ENCODE data around the gene FAM171A1.
"Not testable (repeated sequence)": the region's sequence is repeated elsewhere in the genome, so short reads cannot be mapped to it uniquely, and the experiment has no call there.

The FAM171A1 gene

DNA sequence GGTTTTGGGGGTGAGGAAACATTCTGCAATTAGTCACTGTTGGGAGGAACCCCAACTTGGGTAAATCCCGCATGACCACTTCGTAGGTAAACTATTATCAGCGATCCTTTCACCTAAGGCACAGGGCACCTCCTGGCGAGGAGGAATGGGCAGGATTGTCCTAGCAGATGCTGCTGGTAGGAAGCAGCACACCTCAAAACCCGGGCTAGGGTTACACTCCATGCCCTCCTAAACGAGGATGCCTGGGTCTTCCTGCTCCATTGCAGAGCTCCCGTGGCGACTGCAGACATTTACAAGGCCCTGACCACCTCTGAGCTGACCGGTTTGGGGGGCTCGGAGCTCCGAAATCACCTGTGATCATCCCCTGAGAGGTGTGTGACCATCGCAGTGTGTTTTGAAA lies 92.3 kb downstream of the FAM171A1 start:
- no peaks in the 10 kb centered on the region for H3K36me3 Mint-ChIP-seq
- no peak overlapping the region for H3K27ac Mint-ChIP-seq
- H3K9me3 Mint-ChIP-seq (ENCODE audit: low read depth), result no peaks in the 10 kb centered on the region
- H3K4me1 Mint-ChIP-seq (ENCODE audit: low read depth), result no peaks in the 10 kb centered on the region
- H3K27me3 Mint-ChIP-seq, result no peaks in the 10 kb centered on the region
- no peak overlapping the region for H3K4me3 Mint-ChIP-seq

DNA sequence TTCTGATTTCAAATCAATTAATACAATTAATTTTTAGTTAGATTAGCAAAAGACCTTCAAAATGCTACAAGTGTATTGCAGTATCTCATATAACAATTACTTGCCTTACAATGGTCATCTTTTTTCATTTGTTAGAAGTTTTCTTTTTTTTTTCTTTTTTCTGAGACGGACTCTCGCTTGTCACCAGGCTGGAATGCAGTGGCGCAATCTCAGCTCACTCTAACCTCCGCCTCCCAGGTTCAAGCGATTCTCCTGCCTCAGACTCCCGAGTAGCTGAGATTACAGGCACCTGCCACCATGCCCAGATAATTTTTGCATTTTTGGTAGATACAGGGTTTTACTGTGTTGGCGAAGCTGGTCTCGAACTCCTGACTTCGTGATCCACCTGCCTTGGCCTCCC lies 95.0 kb downstream of the FAM171A1 start:
- not testable (repeated sequence) for H3K27me3 Mint-ChIP-seq

DNA sequence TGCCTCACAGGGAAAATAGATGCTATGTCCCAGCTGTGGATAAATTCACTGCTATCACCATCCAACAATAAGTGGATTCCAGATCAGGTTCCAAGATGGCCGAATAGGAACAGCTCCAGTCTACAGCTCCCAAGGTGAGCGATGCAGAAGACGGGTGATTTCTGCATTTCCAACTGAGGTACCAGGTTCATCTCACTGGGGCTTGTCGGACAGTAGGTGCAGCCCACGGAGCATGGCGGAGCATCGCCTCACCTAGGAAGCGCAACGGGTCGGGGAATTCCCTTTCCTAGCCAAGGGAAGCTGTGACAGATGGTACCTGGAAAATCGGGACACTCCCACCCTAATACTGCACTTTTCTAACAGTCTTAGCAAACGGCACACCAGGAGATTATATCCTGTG lies 101.3 kb downstream of the FAM171A1 start:
- H3K4me3 Mint-ChIP-seq; H3K27ac Mint-ChIP-seq; H3K4me1 Mint-ChIP-seq (ENCODE audit: low read depth); H3K9me3 Mint-ChIP-seq (ENCODE audit: low read depth); H3K27me3 Mint-ChIP-seq; H3K36me3 Mint-ChIP-seq: not testable (repeated sequence)

More for the DNA sequence above, 95.0 kb downstream of the FAM171A1 start:
- H3K9me3 Mint-ChIP-seq (ENCODE audit: low read depth); H3K27ac Mint-ChIP-seq; H3K4me3 Mint-ChIP-seq; H3K36me3 Mint-ChIP-seq; H3K4me1 Mint-ChIP-seq (ENCODE audit: low read depth): not testable (repeated sequence)

DNA sequence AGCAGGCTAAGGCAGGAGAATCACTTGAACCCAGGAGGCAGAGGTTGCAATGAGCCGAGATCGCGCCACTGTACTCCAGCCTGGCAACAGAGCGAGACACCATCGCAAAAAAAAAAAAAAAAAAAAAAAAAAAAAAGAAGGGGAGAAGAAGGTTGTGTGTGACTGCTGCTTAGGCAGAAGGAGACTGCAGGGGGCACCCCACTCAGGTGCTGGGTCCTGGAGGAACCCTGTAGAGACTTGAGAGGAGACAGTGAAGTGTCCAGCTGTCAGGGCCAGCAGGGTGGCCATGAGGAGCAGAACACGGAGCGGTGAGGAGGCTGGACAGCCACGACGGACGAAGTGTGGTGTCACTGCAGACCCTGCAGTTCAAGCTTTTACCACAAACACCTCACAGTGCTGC lies 103.6 kb downstream of the FAM171A1 start:
- Mint-ChIP-seq H3K36me3 (peaks cover 6% of the 10 kb centered on the region), H3K27ac (no peak overlapping the region), H3K4me3 (no peak overlapping the region), H3K9me3 (ENCODE audit: low read depth) (no peaks in the 10 kb centered on the region), H3K4me1 (ENCODE audit: low read depth) (no peaks in the 10 kb centered on the region), H3K27me3 (peaks cover 1% of the 10 kb centered on the region)

DNA sequence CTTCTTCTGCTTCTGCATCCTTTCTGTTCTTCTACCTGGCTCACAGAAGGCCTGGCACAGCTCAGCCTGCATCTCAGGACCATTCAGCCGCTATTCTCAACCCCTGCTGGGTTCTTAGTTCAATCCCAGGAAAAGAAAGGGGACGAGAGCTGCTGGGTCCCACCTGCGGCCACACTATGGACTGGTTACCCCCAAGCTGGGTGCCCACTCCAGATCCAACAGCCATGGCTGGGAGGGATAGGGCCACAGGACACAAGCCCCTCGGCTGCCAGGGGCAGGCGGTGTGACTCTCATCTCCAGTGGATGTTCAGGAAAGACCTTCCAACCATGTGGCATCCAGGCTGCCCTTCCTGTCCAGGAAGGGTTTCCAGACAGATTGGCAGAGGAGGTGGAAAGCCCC lies 105.0 kb downstream of the FAM171A1 start:
- no peaks in the 10 kb centered on the region for H3K4me1 Mint-ChIP-seq (ENCODE audit: low read depth)
- H3K27me3 Mint-ChIP-seq, result peaks cover 1% of the 10 kb centered on the region
- no peak overlapping the region for H3K4me3 Mint-ChIP-seq
- H3K9me3 Mint-ChIP-seq (ENCODE audit: low read depth), result no peaks in the 10 kb centered on the region
- H3K36me3 Mint-ChIP-seq, result peaks cover 6% of the 10 kb centered on the region
- H3K27ac Mint-ChIP-seq, result no peak overlapping the region

DNA sequence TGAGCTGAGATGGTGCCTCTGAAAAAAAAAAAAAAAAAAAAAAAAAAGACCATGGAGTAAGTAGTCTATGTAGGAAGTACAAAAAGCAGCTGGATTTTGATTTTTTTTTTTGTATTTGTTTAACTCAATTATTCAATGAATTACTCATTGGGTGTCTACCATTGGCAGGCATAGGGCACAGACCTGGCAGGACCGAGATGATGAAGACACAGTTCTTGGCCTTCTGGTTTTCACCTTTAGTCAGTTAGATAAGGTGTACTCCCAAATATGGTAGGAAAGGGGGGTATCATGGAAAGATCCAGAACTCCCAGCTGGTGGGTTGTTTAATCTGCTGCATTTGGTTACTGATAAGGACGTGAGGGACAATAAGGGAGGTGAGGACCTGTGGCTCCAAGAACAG lies 105.5 kb downstream of the FAM171A1 start:
- Mint-ChIP-seq H3K4me3 (no peak overlapping the region), H3K27me3 (peaks cover 1% of the 10 kb centered on the region)

DNA sequence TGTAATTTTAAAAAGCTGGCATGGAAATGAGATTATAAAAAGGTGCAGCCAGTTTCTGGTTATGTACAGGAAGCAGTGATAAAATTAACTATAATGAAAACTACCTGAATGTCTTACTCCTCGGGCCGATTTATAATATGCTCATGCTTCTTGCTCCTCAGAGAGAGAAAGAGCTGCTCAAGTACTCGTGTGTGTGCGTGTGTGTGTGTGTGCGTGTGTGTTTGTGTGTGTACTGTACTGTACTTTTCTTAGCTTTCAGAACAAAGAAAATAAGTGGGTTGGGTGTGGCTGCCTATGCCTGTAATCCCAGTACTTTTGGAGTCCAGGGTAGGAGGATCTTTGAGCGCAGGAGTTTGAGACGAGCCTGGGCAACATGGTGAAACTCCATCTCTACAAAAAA lies 106.0 kb downstream of the FAM171A1 start:
- H3K27ac Mint-ChIP-seq, result no peak overlapping the region
- no peak overlapping the region for H3K4me3 Mint-ChIP-seq
- H3K27me3 Mint-ChIP-seq, result peaks cover 1% of the 10 kb centered on the region
- no peaks in the 10 kb centered on the region for H3K9me3 Mint-ChIP-seq (ENCODE audit: low read depth)
- no peaks in the 10 kb centered on the region for H3K4me1 Mint-ChIP-seq (ENCODE audit: low read depth)
- H3K36me3 Mint-ChIP-seq, result peaks cover 6% of the 10 kb centered on the region

More for the DNA sequence above, 105.5 kb downstream of the FAM171A1 start:
- H3K36me3 Mint-ChIP-seq, result peaks cover 6% of the 10 kb centered on the region
- H3K9me3 Mint-ChIP-seq (ENCODE audit: low read depth), result no peaks in the 10 kb centered on the region
- no peaks in the 10 kb centered on the region for H3K4me1 Mint-ChIP-seq (ENCODE audit: low read depth)
- H3K27ac Mint-ChIP-seq, result no peak overlapping the region

DNA sequence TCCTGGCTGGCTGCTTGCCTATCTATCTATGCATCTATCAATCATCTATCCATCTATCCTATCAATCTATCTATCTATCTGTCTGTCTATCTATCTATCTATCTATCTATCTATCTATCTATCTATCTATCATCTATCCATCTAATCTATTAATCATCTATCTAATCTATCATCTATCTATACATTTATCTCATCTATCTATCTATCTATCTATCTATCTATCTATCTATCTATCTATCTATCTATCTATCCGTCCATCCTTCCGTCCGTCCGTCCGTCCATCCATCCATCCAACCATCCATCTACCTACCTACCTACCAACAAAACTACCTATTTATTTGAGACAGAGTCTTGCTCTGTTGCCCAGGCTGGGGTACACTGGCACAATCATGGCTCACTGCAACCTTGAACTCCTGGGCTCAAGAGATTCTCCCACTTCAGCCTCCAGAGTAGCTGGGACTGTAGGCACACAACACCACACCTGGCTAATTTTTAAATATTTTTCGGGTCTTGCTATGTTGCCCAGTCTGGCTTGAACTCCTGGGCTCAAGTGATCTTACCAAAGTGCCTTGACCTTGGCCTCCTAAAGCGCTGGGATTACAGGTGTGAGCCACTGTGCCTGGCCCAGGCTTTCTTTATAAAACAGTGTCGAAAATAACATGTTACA lies 107.3 kb downstream of the FAM171A1 start:
- H3K27me3 Mint-ChIP-seq, result peaks cover 1% of the 10 kb centered on the region
- H3K36me3 Mint-ChIP-seq, result peaks cover 3% of the 10 kb centered on the region
- H3K4me3 Mint-ChIP-seq, result no peak overlapping the region
- no peaks in the 10 kb centered on the region for H3K9me3 Mint-ChIP-seq (ENCODE audit: low read depth)
- H3K27ac Mint-ChIP-seq, result no peak overlapping the region
- no peaks in the 10 kb centered on the region for H3K4me1 Mint-ChIP-seq (ENCODE audit: low read depth)

DNA sequence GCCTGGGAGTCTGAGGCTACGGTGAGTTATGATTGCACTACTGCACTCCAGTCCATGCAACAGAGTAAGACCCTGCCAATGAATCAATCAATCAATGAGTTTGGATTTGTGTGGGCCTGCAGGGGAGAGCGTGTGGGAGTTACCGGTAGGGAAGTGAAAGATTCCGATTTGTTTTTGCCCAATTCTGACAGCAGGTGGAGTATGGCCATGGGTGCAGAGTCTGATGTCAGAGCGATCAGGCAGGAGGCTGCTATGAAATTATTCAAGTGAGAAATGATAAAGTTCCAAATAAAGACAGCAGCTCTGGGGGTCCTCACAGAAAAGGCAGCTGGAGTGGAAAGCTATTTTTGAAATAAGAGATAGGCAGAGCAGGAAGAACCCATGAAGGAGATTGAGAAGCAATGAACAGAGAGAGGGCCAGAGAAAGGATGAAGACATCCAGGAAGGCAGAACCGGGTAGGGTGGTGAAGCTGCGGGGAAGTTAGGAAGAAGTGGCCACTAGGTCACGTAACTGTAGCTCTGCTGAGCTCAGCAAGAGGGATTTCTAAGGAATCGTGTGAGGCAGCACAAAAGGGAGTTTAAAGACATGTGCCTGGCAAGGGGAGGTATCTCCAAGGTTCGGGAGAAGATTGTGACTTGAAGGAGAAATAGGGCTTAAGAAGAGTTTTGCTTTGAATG lies 108.9 kb downstream of the FAM171A1 start:
- Mint-ChIP-seq H3K27me3 (no peaks in the 10 kb centered on the region), H3K36me3 (no peaks in the 10 kb centered on the region), H3K27ac (no peak overlapping the region), H3K4me1 (ENCODE audit: low read depth) (no peaks in the 10 kb centered on the region), H3K4me3 (no peak overlapping the region), H3K9me3 (ENCODE audit: low read depth) (no peaks in the 10 kb centered on the region)

DNA sequence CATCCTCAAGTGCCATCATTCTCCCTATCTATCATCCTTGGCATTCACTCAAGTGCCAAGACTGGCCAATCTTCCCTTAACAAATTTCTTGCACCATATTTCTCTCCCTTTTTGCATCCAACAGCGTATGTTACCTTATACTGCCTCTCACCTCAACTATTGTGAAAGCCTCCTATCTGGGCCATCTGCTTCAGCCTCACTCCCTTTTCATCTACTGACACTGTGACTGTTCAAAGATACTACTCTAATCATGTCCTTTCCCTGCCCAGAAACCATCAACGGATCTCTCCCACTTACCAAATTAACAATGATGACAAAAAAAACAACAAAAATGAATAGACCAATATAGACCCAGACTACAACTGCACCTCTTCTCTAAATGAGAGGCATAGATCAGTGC lies 112.0 kb downstream of the FAM171A1 start:
- no peak overlapping the region for H3K4me3 Mint-ChIP-seq
- no peaks in the 10 kb centered on the region for H3K36me3 Mint-ChIP-seq
- H3K27me3 Mint-ChIP-seq, result no peaks in the 10 kb centered on the region
- no peak overlapping the region for H3K27ac Mint-ChIP-seq
- no peaks in the 10 kb centered on the region for H3K9me3 Mint-ChIP-seq (ENCODE audit: low read depth)
- peaks cover 11% of the 10 kb centered on the region for H3K4me1 Mint-ChIP-seq (ENCODE audit: low read depth)

DNA sequence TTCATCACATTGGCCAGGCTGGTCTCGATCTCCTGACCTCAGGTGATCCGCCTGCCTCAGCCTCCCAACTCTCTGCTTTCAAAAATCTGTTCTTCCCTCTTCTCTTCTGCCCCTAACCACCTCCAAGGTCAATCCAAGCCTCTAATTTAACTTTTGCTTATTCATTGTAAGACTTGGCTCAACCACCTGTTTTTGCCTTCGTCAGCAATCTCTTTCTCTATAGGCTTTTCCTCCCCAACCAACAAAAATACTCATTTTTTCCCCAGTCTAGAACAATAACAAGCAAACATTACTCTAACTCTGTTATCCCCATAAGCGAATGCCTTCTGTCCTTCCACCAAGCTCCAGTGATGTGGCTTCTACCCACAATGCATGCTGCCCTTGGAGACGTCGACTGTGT lies 112.8 kb downstream of the FAM171A1 start:
- Mint-ChIP-seq H3K4me3 (no peak overlapping the region), H3K27ac (no peak overlapping the region), H3K4me1 (ENCODE audit: low read depth) (peaks cover 19% of the 10 kb centered on the region), H3K27me3 (no peaks in the 10 kb centered on the region), H3K36me3 (no peaks in the 10 kb centered on the region), H3K9me3 (ENCODE audit: low read depth) (no peaks in the 10 kb centered on the region)

DNA sequence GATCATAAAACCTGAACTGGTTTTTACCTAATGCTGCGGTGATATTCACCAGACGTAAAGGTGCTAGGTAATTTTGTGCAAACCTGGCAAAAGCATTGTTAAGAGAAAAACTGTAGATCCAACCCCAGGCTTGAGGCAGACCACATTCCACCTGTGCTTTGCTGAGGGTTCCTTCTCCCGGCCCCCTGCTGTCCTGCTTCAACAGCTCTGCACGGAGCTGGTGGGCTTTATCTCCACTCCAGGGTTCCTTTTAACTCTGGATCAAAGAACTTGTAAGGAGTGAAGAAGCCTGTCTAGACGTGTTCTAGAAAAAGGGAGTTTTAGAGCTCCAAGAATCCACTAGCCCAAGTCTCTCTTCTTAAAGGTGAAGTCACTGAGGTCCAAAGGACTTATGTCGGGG lies 115.1 kb downstream of the FAM171A1 start:
- H3K36me3 Mint-ChIP-seq, result no peaks in the 10 kb centered on the region
- H3K4me1 Mint-ChIP-seq (ENCODE audit: low read depth), result peaks cover 39% of the 10 kb centered on the region
- no peak overlapping the region for H3K27ac Mint-ChIP-seq
- H3K4me3 Mint-ChIP-seq, result no peak overlapping the region
- no peaks in the 10 kb centered on the region for H3K27me3 Mint-ChIP-seq
- no peaks in the 10 kb centered on the region for H3K9me3 Mint-ChIP-seq (ENCODE audit: low read depth)

DNA sequence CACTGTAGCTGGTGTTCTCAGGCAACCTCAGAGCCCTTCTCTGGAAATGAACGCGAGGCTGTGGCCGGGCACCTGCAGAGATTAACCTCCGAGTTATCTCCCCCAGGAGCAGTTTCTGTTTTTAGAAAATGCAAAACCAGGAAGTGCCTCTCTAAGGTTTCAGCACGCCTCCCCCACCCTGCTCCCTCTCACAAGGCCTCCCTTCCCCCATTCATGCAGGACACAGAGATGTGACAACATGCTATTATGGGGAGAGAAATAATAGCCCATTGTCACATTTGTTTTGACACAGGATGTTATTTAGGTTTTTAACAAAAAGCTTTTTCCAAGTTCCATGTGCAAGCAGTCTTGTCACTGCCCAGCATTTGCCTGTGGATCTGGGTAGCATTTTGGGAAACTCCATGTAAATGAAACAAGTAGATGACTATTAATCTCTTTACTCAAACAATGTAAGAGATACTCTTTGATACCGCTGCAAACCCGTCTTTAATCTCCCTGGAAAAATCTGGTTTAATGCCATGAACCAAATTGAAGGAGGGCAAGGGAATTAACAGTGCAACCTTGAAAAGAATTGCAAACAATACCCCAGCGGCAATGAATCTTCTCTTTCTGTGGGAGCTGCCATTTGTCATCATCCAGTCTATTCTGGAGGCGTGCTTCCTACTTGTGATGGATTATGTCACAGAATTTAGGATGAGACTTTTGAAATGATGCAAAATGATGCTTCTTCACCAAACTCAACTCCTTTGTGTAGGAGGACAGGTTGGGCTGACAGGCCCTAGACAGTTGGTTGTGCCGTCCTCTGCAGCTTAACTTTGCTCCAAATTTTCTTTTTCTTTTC lies 116.1 kb downstream of the FAM171A1 start:
- Mint-ChIP-seq H3K9me3 (ENCODE audit: low read depth) (no peaks in the 10 kb centered on the region), H3K4me1 (ENCODE audit: low read depth) (peaks cover 44% of the 10 kb centered on the region), H3K4me3 (peak overlapping the region; percentile 90), H3K36me3 (peaks cover 2% of the 10 kb centered on the region), H3K27ac (peak overlapping the region; percentile 71), H3K27me3 (no peaks in the 10 kb centered on the region)

DNA sequence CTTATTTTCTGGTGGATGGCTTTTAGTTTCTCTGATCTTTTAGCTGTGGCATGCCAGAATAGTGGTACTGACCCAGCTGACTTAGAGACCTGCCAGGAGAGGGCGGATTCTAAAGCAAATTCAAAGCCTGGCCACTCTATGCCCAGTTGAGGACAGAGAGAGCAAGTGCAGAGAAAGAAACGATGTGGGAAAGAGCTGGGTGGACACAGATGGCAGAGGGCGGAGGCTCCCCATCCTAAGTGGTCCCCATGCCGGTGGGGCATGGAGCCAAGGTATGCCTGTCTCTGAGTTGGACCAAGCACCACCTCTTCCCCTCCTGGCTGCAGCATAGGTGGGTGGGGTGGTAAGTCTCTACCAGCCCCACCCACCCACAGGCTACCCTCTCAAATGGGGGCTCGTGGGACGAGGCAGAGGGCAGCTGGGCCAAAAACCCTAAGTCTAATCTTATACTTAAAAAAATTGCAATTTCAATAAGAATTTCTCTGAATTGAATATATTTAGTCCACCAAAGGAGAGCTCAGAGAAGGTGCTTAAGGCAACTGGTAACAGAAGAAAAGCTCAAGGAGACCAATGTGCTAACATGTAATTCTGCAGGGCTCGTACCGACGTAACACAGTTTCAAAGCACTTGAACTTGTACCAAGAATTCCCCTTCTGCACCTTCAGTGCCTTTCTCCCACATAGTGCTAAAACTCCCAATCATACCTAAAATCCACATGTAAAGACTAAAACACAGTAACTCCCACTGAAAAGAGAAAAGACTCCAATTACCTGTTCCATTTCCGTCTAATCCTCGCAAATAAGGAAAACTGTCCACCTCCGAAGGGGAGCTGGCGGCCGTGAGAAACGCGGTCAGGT lies 116.9 kb downstream of the FAM171A1 start:
- Mint-ChIP-seq H3K9me3 (ENCODE audit: low read depth) (no peaks in the 10 kb centered on the region), H3K27ac (peak overlapping the region; percentile 71), H3K4me3 (peak overlapping the region; percentile 90), H3K27me3 (no peaks in the 10 kb centered on the region), H3K4me1 (ENCODE audit: low read depth) (peaks cover 46% of the 10 kb centered on the region), H3K36me3 (peaks cover 4% of the 10 kb centered on the region)

All from activated naive CD8-positive, alpha-beta T cell (primary cell).